Cardiac muscle cell (in vitro differentiated cells and primary cell): Measurements from ENCODE around the gene STEEP1. TPM values are rescaled to one million over a fixed set of nuclear protein-coding genes. Genes with fewer than 3 reads are reported as not detected.

Experiments used
- DNase-seq, 2 donors: peaks; one replicate each; pipeline versions ENCODE4 v3.0.0 to v3.0.0-alpha.2; 2010 to 2017; ENCODE audit warnings: low read depth in 1 of 2, low spot score in 1 of 2
- H3K27ac ChIP-seq: fragments of 200-600 bp; sonication (generic); 2 replicates; pipeline ENCODE4 v1.5.1; 2016
- H3K27me3 ChIP-seq: fragments of 200-600 bp; sonication (generic); 2 replicates; pipeline ENCODE4 v1.6.0; 2016; ENCODE audit warnings: control low read depth
- H3K36me3 ChIP-seq: fragments of 200-600 bp; sonication (generic); 2 replicates; pipeline ENCODE4 v1.5.1; 2016; ENCODE audit warnings: control low read depth
- H3K4me1 ChIP-seq: fragments of 200-600 bp; sonication (generic); 2 replicates; pipeline ENCODE4 v1.8.1; 2017; ENCODE audit warnings: low read depth, mild to moderate bottlenecking, mixed run types
- H3K4me3 ChIP-seq: fragments of 200-600 bp; sonication (generic); 2 replicates; pipeline ENCODE4 v1.5.1; 2016; ENCODE audit warnings: mild to moderate bottlenecking
- H3K9me3 ChIP-seq: fragments of 200-600 bp; sonication (generic); 2 replicates; pipeline ENCODE4 v1.5.1; 2017; ENCODE audit warnings: low read depth, mild to moderate bottlenecking, control low read depth
- polyA plus RNA-seq: library from polyadenylated mRNA; unstranded; fragments of >200 nt; fragmentation: Nextera tagmentation; extraction: Ambion mirVana; gene quantifications from 2 replicates; pipeline ENCODE4 v1.2.1, GENCODE V29; 2016
- total RNA-seq: library from RNA; depleted of rRNA; stranded (reverse); fragments of >200 nt; gene quantifications from 2 replicates; pipeline ENCODE4 v1.2.3, GENCODE V29; 2016
- TF ChIP-seq, protein P1 (sequence below): IDR thresholded peaks from 2 replicates; pipeline ENCODE4 v1.5.1; 2012; ENCODE audit warnings: low read depth, mild to moderate bottlenecking, low read length

Gene STEEP1
- total and polyA plus RNA-seq, 2 experiments from 2014 or later = 15.8 to 42.6 TPM

GRCh38 chrX:119604766-119605463, 39.7 kb upstream of the STEEP1 start:
- Histone ChIP-seq H3K9me3 (no peaks in the 10 kb centered on the region), H3K27ac (no peak overlapping the region), H3K4me1 (no peaks in the 10 kb centered on the region), H3K27me3 (peaks cover 4% of the 10 kb centered on the region), H3K36me3 (no peaks in the 10 kb centered on the region), H3K4me3 (peak overlapping the region; percentile 86)
- no peak for DNase-seq
- TF ChIP-seq, protein P1, sequence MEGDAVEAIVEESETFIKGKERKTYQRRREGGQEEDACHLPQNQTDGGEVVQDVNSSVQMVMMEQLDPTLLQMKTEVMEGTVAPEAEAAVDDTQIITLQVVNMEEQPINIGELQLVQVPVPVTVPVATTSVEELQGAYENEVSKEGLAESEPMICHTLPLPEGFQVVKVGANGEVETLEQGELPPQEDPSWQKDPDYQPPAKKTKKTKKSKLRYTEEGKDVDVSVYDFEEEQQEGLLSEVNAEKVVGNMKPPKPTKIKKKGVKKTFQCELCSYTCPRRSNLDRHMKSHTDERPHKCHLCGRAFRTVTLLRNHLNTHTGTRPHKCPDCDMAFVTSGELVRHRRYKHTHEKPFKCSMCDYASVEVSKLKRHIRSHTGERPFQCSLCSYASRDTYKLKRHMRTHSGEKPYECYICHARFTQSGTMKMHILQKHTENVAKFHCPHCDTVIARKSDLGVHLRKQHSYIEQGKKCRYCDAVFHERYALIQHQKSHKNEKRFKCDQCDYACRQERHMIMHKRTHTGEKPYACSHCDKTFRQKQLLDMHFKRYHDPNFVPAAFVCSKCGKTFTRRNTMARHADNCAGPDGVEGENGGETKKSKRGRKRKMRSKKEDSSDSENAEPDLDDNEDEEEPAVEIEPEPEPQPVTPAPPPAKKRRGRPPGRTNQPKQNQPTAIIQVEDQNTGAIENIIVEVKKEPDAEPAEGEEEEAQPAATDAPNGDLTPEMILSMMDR = no peak

GRCh38 chrX:119602701-119603255, 37.6 kb upstream of the STEEP1 start:
- Histone ChIP-seq H3K27ac (no peak overlapping the region), H3K27me3 (no peaks in the 10 kb centered on the region), H3K9me3 (no peaks in the 10 kb centered on the region), H3K36me3 (no peaks in the 10 kb centered on the region), H3K4me3 (no peak overlapping the region), H3K4me1 (no peaks in the 10 kb centered on the region)
- no peak for DNase-seq
- TF ChIP-seq, protein P1 = no peak

DNA sequence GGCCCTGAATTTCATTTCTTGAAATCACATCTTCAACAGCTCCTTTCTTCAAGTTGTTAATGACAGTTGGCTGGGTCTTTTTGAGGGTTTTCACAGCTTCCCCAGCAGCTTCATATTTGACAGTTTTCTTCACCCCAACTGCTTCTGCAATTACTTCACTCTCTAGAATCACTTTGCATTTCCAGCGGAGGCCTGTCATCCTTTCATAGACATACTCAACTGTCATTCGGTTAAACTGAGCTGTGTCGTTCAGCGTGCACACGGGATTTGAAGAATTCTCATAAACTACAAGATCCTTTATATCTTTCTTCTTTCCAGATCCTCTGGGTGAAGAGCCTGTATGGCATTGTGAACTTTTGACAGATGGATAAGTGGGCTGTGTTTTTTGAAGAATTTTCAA, 24.6 kb upstream of the STEEP1 start:
- no peak overlapping the region for H3K4me3 ChIP-seq
- no peaks in the 10 kb centered on the region for H3K4me1 ChIP-seq
- no peak overlapping the region for H3K27ac ChIP-seq
- peaks cover 8% of the 10 kb centered on the region for H3K36me3 ChIP-seq
- DNase-seq = no peak
- TF ChIP-seq, protein P1 = no peak
- no peaks in the 10 kb centered on the region for H3K9me3 ChIP-seq
- H3K27me3 ChIP-seq = no peaks in the 10 kb centered on the region

- no peaks in the 10 kb centered on the region for H3K9me3 ChIP-seq
- H3K4me1 ChIP-seq = no peaks in the 10 kb centered on the region
- TF ChIP-seq, protein P1 = no peak
- H3K36me3 ChIP-seq = peaks cover 4% of the 10 kb centered on the region
- no peak overlapping the region for H3K4me3 ChIP-seq
- H3K27me3 ChIP-seq = no peaks in the 10 kb centered on the region
- H3K27ac ChIP-seq = no peak overlapping the region
- DNase-seq = no peak
These were observed 18.3 kb upstream of the STEEP1 start for GRCh38 chrX:119583431-119584059.

GRCh38 chrX:119579414-119579813, 14.2 kb upstream of the STEEP1 start:
- TF ChIP-seq, protein P1 = no peak
- Histone ChIP-seq H3K4me1 (no peaks in the 10 kb centered on the region), H3K36me3 (peaks cover 3% of the 10 kb centered on the region), H3K4me3 (no peak overlapping the region), H3K27ac (no peak overlapping the region), H3K27me3 (no peaks in the 10 kb centered on the region), H3K9me3 (no peaks in the 10 kb centered on the region)
- no peak for DNase-seq
